ENCODE data around the gene EFCAB9. TPM values are rescaled to one million over a fixed set of nuclear protein-coding genes. Genes with fewer than 3 reads are reported as not detected.
A peak's percentile ranks its signal among the peaks of the same experiment; 100 is the strongest.

EFCAB9 gene
- total RNA-seq, 1 experiment from 2014 or later = not detected

DNA sequence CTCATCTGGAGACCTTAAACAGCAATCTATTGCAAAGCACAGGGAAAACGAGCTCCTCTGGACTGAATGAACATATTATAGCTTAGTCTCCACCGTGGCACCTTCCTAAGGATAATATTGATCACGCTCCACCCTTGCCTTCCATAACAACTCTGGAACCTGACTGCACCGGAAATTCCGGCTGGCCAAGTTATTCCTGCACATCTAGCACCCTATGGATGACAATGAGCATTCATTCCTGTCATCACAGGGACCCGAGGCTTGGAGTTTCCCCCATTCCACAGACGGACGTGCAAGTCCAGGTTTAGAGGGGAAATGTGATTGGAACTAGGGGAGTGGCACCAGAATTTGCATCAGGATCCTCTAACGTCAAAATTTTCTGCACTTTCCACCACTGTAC lies 33.5 kb upstream of the EFCAB9 start:
- no peaks in the 10 kb centered on the region for H3K27me3 ChIP-seq (ENCODE audit: insufficient read depth, low read length)
- intact Hi-C loops (cut with micrococcal nuclease) = no loop called here
- no peak overlapping the region for H3K9ac ChIP-seq (ENCODE audit: low read length)
- H3K9me2 ChIP-seq (ENCODE audit: insufficient read depth) = no peaks in the 10 kb centered on the region
- TF ChIP-seq TCF7L2 (IDR thresholded peaks at IDR 0.05; ENCODE audit: borderline replicate concordance, extremely low read depth, insufficient read depth, insufficient read length) = no peak
- no peaks in the 10 kb centered on the region for H3K36me3 ChIP-seq (ENCODE audit: control insufficient read depth in 1 of 2, insufficient read depth in 2 of 2, low read length in 2 of 2)
- no peaks in the 10 kb centered on the region; a peak in 2 of 4 replicates for H3K4me1 ChIP-seq (ENCODE audit: control insufficient read depth in 1 of 2, insufficient read depth in 2 of 2, low read length in 2 of 2)
- H2AFZ ChIP-seq (ENCODE audit: low read depth, low read length, poor library complexity, severe bottlenecking) = no peak overlapping the region
- CTCF ChIA-PET = no interaction called here
- H4K20me1 ChIP-seq (ENCODE audit: insufficient read depth) = no peaks in the 10 kb centered on the region
- no peak overlapping the region for H3K4me2 ChIP-seq (ENCODE audit: low read length)
- BruUV-seq (replicated peaks) = no TSS peak
- RAD21 ChIA-PET (ENCODE audit: low non-redundant PET in 1 of 2, low total read pairs in 2 of 2, uncharacterized antibody in 2 of 2, unreplicated experiment in 2 of 2) = no interaction called here
- POLR2A ChIA-PET = no interaction called here
- no peaks in the 10 kb centered on the region; the same call in 1 of the 2 replicates for H3K79me2 ChIP-seq (ENCODE audit: insufficient read depth, low read length)
- no peak overlapping the region for H3K4me3 ChIP-seq (replicated peaks in 1 of 2; ENCODE audit: low read depth in 1 of 2, low read length in 2 of 2)
- no peak overlapping the region for H3K27ac ChIP-seq (ENCODE audit: low read depth, low read length)
- H3K9me3 ChIP-seq (ENCODE audit: control insufficient read depth in 1 of 2, insufficient read depth in 1 of 2, low read depth in 1 of 2, low read length in 2 of 2) = no peaks in the 10 kb centered on the region
- no peak for DNase-seq (ENCODE audit: low read depth, low spot score)
- no peak for ATAC-seq

DNA sequence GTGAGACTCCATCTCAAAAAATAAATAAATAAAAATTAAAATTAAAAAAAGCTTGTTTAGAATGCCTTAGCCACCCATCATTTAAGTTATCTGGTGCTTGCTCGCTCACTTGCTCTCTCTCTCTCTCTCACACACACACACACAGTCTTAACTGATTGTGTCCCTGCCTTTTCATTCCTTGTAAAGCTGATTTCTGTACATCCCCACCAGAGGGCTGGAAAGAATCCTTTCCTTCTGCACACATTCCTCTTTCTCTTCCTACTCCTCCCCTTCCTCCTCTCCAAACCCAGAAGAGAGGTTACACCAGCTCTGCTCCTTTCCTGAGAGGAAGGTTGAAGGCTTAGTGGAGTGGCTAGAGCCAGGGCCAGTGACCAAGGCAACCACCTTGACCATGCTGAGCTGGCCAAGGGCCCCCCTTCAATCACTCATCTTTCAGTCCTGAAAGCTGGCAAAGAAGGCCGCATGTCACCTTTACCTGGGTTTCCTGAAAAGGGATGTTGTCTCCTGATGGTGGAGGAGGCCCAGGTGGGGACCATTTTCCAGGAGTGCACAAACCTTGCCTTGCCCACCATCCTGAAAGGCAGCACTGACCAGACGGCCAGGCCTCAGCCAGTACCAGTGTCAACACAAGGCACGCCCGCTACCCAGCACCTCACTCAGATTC lies 31.5 kb upstream of the EFCAB9 start:
- peak; percentile 42; the same call in 1 of the 2 replicates for ATAC-seq
- CTCF ChIA-PET = no interaction called here

More for the DNA sequence above, 31.5 kb upstream of the EFCAB9 start:
- no peak overlapping the region for H3K4me3 ChIP-seq (replicated peaks in 1 of 2; ENCODE audit: low read depth in 1 of 2, low read length in 2 of 2)
- no peaks in the 10 kb centered on the region; a peak in 2 of 4 replicates for H3K4me1 ChIP-seq (ENCODE audit: control insufficient read depth in 1 of 2, insufficient read depth in 2 of 2, low read length in 2 of 2)
- H3K9ac ChIP-seq (ENCODE audit: low read length) = no peak overlapping the region
- H3K4me2 ChIP-seq (ENCODE audit: low read length) = no peak overlapping the region
- intact Hi-C loops (cut with micrococcal nuclease) = no loop called here
- H2AFZ ChIP-seq (ENCODE audit: low read depth, low read length, poor library complexity, severe bottlenecking) = no peak overlapping the region
- no peaks in the 10 kb centered on the region for H4K20me1 ChIP-seq (ENCODE audit: insufficient read depth)
- H3K36me3 ChIP-seq (ENCODE audit: control insufficient read depth in 1 of 2, insufficient read depth in 2 of 2, low read length in 2 of 2) = no peaks in the 10 kb centered on the region
- no peak for TF ChIP-seq ELF1 (IDR thresholded peaks at IDR 0.05; ENCODE audit: borderline replicate concordance, low read depth)
- TF ChIP-seq POLR2A (IDR thresholded peaks at IDR 0.05; ENCODE audit: borderline replicate concordance, extremely low read depth, insufficient read depth, insufficient read length) = no peak
- TF ChIP-seq EZH2 (IDR thresholded peaks at IDR 0.05) = no peak
- no peak for TF ChIP-seq ZFX (IDR thresholded peaks at IDR 0.05)
- TF ChIP-seq SRF (IDR thresholded peaks at IDR 0.05; ENCODE audit: low read depth) = no peak
- TF ChIP-seq ZNF274 (IDR thresholded peaks at IDR 0.05; ENCODE audit: low read depth, low read length) = no peak
- TF ChIP-seq RAD21 (IDR thresholded peaks at IDR 0.05; ENCODE audit: low read depth) = no peak
- no peak for TF ChIP-seq SP1 (IDR thresholded peaks at IDR 0.05; ENCODE audit: low read depth)
- TF ChIP-seq POLR2AphosphoS5 (IDR thresholded peaks at IDR 0.05; ENCODE audit: low read depth, low read length) = no peak
- no peak for TF ChIP-seq FOSL1 (IDR thresholded peaks at IDR 0.05; ENCODE audit: low read depth)
- TF ChIP-seq EGR1 (IDR thresholded peaks at IDR 0.05; ENCODE audit: low read depth) = no peak
- TF ChIP-seq, protein P1, sequence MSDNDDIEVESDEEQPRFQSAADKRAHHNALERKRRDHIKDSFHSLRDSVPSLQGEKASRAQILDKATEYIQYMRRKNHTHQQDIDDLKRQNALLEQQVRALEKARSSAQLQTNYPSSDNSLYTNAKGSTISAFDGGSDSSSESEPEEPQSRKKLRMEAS (IDR thresholded peaks at IDR 0.05) = no peak
- TF ChIP-seq, protein P2, sequence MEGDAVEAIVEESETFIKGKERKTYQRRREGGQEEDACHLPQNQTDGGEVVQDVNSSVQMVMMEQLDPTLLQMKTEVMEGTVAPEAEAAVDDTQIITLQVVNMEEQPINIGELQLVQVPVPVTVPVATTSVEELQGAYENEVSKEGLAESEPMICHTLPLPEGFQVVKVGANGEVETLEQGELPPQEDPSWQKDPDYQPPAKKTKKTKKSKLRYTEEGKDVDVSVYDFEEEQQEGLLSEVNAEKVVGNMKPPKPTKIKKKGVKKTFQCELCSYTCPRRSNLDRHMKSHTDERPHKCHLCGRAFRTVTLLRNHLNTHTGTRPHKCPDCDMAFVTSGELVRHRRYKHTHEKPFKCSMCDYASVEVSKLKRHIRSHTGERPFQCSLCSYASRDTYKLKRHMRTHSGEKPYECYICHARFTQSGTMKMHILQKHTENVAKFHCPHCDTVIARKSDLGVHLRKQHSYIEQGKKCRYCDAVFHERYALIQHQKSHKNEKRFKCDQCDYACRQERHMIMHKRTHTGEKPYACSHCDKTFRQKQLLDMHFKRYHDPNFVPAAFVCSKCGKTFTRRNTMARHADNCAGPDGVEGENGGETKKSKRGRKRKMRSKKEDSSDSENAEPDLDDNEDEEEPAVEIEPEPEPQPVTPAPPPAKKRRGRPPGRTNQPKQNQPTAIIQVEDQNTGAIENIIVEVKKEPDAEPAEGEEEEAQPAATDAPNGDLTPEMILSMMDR (IDR thresholded peaks at IDR 0.05 in 2 of 3, conservative IDR thresholded peaks at IDR 0.05 in 1 of 3; ENCODE audit: borderline replicate concordance in 1 of 3, insufficient read depth in 1 of 3, low read depth in 2 of 3, low read length in 2 of 3) = no peak
- no peak for TF ChIP-seq TCF7L2 (IDR thresholded peaks at IDR 0.05; ENCODE audit: borderline replicate concordance, extremely low read depth, insufficient read depth, insufficient read length)
- ChIA-PET POLR2A (no interaction called here), RAD21 (ENCODE audit: low non-redundant PET in 1 of 2, low total read pairs in 2 of 2, uncharacterized antibody in 2 of 2, unreplicated experiment in 2 of 2) (interaction anchor here in 1 of 2 experiments (0.6 kb wide), 2 partner anchors 11 to 20 kb away, joined by 3 read pairs; no protein-coding TSS in a partner anchor)
- H3K27ac ChIP-seq (ENCODE audit: low read depth, low read length) = no peak overlapping the region
- H3K9me3 ChIP-seq (ENCODE audit: control insufficient read depth in 1 of 2, insufficient read depth in 1 of 2, low read depth in 1 of 2, low read length in 2 of 2) = no peaks in the 10 kb centered on the region
- no TSS peak for BruUV-seq (replicated peaks)
- no peaks in the 10 kb centered on the region; the same call in 1 of the 2 replicates for H3K79me2 ChIP-seq (ENCODE audit: insufficient read depth, low read length)
- H3K27me3 ChIP-seq (ENCODE audit: insufficient read depth, low read length) = no peaks in the 10 kb centered on the region
- no peaks in the 10 kb centered on the region for H3K9me2 ChIP-seq (ENCODE audit: insufficient read depth)
- DNase-seq (ENCODE audit: low read depth, low spot score) = no peak
